NCI-H2171 treated with DMSO at 0.1 percent for 48 hours (cell line): Measurements from ENCODE around the gene DEAF1.
"Not testable (repeated sequence)": the region's sequence is repeated elsewhere in the genome, so short reads cannot be mapped to it uniquely, and the experiment has no call there.

ENCODE experiments used
- DNase-seq: peaks from one replicate; lab custom pipeline; 2025; lab: John Stamatoyannopoulos, UW

The DEAF1 gene

GRCh38 chr11:678297-678696, 16.7 kb downstream of the DEAF1 start:
- DNase-seq = no peak

- DNase-seq = no peak
These were observed 20.6 kb downstream of the DEAF1 start for GRCh38 chr11:674406-674805.

GRCh38 chr11:673866-674265, 21.2 kb downstream of the DEAF1 start:
- no peak for DNase-seq

- DNase-seq = no peak
These were observed 29.2 kb downstream of the DEAF1 start for GRCh38 chr11:665704-666281.

- DNase-seq = no peak
These were observed 29.8 kb downstream of the DEAF1 start for GRCh38 chr11:665062-665703.

GRCh38 chr11:662689-663274, 32.2 kb downstream of the DEAF1 start:
- no peak for DNase-seq

- DNase-seq = no peak
These were observed 34.2 kb downstream of the DEAF1 start for GRCh38 chr11:660681-661444.

GRCh38 chr11:660281-660680, 34.7 kb downstream of the DEAF1 start:
- DNase-seq = no peak

GRCh38 chr11:659532-660085, 35.4 kb downstream of the DEAF1 start:
- no peak for DNase-seq

- DNase-seq = no peak
These were observed 37.3 kb downstream of the DEAF1 start for GRCh38 chr11:657691-658126.

GRCh38 chr11:656866-657265, 38.2 kb downstream of the DEAF1 start:
- no peak for DNase-seq

- no peak for DNase-seq
These were observed 38.6 kb downstream of the DEAF1 start for GRCh38 chr11:656426-656825.

- no peak for DNase-seq
These were observed 39.8 kb downstream of the DEAF1 start for GRCh38 chr11:655036-655726.

- DNase-seq = not testable (repeated sequence)
These were observed 40.6 kb downstream of the DEAF1 start for GRCh38 chr11:654444-654843.

- no peak for DNase-seq
These were observed 41.2 kb downstream of the DEAF1 start for GRCh38 chr11:653837-654236.

GRCh38 chr11:653136-653535, 41.9 kb downstream of the DEAF1 start:
- DNase-seq = not testable (repeated sequence)

GRCh38 chr11:650482-650881, 44.5 kb downstream of the DEAF1 start:
- no peak for DNase-seq

GRCh38 chr11:647672-648158, 47.3 kb downstream of the DEAF1 start:
- DNase-seq = not testable (repeated sequence)

- no peak for DNase-seq
These were observed 48.8 kb downstream of the DEAF1 start for GRCh38 chr11:646214-646613.

- DNase-seq = no peak
These were observed 49.5 kb downstream of the DEAF1 start for GRCh38 chr11:645536-645935.

- no peak for DNase-seq
These were observed 50.9 kb downstream of the DEAF1 start for GRCh38 chr11:643849-644738.
